Stimulated activated CD4-positive, alpha-beta T cell treated with anti-CD3 and anti-CD28 coated beads, Interleukin-15, amount 100 ng/mL, for 1 hour (primary cell): ENCODE data around the gene RNF31.
A peak's percentile ranks its signal among the peaks of the same experiment; 100 is the strongest.
"Not testable (repeated sequence)": the region's sequence is repeated elsewhere in the genome, so short reads cannot be mapped to it uniquely, and the experiment has no call there.

Experiments used
- DNase-seq, 2 donors: peaks; one replicate each; pipeline ENCODE4 v3.0.0-alpha.2; 2020; ENCODE audit warnings: low read depth in 1 of 2, low spot score in 1 of 2

Gene RNF31

DNA sequence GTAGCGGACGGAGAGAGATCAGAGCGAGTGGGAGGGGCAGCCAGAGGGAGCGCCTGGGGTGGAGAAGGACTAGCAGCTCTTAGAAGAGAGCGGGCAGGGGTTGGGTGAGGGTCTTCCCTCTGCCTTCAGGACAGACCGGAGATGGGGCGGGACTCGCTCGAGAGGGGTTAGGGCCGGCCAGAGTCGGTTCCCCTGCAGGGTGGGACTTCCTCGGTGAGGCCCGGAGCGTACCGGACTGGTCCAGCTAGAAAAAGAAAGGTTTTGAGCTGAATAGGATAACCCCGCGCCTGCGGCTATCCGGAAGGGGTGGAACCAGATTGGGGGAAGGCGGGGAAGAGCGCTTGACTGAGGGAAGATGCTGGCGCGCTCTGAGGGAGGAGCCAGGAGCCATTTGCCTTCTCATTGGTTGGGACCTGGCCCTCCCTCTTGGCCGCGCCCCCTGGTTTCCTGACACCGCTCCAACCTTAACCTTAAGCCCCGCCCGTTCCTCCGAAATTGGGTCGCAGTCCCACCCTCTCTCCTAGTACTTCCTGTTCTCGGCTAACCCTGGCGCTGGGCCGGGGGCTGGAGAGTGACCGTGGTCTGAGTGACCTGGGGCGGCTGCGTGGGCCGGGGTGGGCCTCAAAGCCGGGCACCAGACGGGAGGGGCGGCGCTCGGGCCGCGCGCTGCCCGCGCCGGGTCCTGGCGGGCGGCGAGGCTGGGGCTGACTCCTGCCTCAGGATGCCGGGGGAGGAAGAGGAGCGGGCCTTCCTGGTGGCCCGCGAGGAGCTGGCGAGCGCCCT, at the start of gene RNF31:
Gene RNF31, plus strand, starts transcription at position 521 of the 783 bp plus-strand sequence. Its CDS starts 201 bp downstream, at position 722.
- DNase-seq = peak; percentile 91 to 94

GRCh38 chr14:24098229-24098926, 48.9 kb upstream of the RNF31 start:
- DNase-seq = no peak

DNA sequence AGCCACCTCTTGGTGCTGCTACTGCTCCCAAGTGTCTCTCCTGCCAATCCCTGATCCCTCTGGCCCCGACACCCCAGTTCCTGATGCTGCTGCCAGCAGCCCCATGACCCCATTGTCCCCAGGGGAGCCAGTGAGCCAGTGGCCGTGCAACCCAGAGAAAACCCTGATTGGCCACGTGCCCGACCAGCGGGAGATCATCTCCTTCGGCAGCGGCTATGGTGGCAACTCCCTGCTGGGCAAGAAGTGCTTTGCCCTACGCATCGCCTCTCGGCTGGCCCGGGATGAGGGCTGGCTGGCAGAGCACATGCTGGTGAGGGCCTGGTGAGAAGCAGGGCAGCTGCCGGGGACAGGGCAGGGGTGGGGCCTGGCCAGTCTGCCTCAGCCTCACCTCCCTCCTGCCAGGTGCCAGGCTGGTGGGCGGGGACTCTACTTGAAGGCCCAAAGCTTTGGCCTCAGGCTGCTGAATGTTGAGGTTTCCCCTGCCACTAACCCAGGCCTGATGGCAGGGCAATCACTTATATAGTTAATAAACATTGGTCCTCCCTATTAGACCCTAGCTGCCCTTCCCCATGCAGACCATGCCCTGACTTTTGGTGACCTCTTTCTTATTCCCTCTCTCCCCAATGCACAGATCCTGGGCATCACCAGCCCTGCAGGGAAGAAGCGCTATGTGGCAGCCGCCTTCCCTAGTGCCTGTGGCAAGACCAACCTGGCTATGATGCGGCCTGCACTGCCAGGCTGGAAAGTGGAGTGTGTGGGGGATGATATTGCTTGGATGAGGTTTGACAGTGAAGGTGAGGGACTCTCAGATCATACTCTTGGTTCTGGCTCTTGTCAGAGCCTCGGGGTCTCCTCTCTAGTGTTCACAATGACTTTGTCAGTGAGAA, 48.1 kb upstream of the RNF31 start:
- no peak for DNase-seq

DNA sequence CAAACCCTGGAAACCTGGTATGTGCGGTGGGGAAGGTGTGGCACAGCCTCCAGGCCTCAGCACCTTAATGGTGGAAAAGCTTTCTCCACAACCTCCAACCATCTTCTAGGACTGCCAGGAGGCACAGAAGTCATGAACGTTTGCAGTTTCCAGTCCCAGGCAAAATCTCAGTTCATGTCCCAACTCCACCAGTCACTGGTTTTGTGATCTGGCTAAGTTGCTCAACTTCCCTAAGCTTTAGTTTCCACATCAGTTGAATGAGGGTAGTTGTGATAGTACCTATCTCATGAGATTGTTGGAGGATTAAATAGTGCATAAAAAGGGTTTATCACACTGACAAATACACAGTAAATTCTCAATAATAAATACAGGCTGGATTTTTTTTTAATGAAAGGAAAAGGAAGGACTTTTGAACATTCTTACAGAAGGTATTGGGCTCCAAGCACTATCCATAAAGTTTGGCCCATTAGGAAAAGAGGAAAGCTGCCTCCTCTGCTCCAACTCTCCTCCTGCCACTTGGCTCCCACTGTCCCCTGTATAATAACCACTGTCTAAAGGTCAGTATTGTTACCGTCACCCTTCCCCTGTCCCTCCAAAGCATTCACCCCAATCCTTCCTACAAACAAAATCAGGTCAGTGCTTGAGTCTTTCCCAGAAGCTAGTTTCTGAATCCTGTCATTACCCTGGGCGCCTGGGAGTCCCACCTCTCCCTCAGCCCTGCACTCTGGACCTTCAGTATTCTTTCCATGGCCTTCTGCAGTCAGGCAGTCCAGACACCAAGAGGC, 46.9 kb upstream of the RNF31 start:
- DNase-seq = no peak

DNA sequence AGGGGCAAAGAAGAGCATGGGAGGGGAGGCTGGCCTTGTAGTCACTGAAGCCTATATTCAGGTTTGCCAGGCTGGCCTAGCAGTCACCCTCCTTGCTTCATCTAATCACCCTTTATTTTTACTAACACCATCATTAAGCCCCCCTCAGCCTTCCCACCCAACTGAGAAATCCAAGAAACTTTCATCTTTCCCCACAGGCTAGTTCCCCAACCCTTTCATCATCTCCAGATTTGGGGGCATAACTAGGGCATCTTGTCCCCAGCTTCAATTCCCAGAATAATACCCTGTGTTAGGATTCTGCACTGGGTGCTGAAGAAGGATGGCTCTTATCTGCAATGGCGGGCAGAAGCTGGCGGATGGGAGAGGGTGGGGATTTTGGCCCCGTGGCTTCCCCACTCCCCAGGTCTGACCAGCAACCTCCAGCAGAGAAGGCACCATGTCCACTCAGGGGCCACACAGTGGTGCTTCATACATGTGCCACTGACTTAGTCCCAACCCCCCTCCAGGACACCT, 46.3 kb upstream of the RNF31 start:
- DNase-seq = no peak

GRCh38 chr14:24102357-24103048, 44.8 kb upstream of the RNF31 start:
- no peak for DNase-seq

DNA sequence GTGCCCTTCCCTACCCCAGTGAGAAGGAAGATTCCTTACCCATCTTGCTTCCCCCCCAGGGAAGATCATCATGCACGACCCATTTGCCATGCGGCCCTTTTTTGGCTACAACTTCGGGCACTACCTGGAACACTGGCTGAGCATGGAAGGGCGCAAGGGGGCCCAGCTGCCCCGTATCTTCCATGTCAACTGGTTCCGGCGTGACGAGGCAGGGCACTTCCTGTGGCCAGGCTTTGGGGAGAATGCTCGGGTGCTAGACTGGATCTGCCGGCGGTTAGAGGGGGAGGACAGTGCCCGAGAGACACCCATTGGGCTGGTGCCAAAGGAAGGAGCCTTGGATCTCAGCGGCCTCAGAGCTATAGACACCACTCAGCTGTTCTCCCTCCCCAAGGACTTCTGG, 43.8 kb upstream of the RNF31 start:
- no peak for DNase-seq

- not testable (repeated sequence) for DNase-seq
Measured at GRCh38 chr14:24105609-24106239, 41.6 kb upstream of the RNF31 start.

DNA sequence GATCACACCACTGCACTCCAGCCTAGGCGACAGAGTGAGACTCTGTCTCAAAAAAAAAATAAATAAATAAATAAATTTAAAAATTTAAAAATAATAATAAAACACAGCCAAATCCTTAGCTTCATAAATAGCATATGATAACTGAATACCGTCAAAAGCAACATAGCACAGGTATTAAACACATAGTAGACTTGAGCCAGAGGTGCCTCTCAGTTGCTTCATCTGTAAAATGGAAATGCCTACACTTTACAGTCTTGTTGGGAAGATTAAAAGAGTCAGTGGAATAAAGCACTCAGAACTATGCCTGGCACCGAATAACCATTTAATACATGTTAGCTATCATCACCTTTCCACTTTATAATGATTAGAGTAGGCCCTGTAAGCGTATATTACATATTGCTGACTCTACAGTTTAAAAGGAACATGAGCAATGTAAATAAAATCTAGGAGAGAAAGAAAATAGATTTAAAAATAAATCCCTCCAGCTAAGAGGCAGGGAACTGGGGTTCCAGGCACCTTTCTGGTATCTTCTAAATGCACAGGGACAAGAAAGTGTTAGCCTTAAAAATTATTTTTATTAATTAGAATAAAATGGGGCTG, 40.5 kb upstream of the RNF31 start:
- no peak for DNase-seq

DNA sequence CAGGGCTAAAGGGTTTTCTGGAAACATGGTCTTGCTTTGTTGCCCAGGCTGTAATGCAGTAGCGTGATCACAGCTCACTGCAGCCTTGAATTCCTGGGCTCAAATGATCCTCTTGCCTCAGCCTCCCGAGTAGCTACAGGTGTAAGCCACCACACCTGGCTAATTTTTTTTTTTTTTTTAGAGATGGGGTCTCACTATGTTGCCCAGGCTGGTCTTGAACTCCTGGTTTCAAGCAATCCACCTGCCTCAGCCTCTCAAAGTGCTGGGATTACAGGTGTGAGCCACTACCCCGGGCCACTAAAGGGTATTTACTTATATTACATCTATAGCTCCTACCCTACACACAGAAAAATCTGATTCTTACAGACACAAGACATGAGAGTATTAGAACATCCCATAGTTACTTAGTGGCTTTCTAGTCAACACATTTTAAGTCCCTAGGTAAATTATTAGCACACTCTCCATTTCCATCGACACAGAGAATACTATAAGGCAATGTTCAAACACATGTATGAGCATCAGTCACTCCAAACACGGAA, 38.9 kb upstream of the RNF31 start:
- no peak for DNase-seq

GRCh38 chr14:24110060-24110459, 37.2 kb upstream of the RNF31 start:
- DNase-seq = no peak

GRCh38 chr14:24110523-24110922, 36.8 kb upstream of the RNF31 start:
- no peak for DNase-seq

DNA sequence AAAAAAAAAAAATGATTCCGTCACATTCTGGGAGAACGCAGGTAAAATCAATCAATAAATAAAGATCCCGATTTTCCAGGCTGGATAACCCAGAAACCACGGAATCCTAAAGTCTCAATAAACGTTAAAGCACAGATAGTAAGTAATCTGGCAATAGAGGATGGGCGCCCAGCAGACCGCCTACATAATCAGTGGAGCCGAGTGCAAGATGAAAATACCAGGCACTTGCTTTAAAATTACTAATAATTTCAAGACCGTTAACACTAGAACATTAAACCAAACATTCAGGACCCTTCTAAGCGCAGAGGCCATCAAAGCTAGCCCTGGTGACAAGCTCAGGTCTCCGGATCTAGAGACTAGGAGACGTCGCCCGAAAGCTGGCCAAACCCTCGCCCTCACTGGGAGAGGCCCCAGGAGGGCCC, 33.9 kb upstream of the RNF31 start:
- no peak for DNase-seq

DNA sequence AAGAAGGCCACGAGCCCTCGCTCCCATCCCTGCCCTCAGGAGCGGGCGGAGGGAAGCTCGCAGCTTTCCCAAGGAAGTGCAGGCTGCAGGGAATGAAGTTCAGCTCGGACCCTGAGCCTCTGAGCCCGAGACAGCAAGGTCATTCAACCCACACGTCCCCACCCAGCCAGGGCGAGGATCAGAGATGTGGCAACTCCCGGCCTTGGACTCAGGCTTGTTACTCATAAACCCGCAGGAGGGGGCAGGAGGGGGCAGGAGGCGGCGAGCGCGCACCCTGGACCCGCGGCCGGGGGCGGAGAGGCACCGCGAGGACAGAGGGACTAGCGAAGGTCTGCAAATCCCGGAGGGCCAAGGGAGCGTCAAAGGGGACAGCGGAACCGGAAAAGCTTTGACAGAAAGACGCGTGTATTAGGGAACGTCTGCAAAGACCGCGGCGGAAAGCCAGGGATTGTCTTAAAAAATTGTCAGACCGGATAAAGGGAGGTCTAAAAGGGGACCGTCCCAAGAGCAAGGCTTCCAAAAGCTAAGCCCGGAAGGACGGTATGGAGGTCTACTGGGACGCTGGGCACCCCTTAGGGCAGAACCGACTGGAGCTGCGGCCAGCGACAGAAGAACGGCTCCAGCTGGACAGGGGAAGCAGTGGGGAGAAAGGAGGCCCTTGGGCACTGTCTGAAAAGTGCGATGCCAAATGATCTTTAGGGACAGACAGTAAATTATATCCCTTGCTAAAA, 33.3 kb upstream of the RNF31 start:
- DNase-seq = peak; percentile 46 to 55

DNA sequence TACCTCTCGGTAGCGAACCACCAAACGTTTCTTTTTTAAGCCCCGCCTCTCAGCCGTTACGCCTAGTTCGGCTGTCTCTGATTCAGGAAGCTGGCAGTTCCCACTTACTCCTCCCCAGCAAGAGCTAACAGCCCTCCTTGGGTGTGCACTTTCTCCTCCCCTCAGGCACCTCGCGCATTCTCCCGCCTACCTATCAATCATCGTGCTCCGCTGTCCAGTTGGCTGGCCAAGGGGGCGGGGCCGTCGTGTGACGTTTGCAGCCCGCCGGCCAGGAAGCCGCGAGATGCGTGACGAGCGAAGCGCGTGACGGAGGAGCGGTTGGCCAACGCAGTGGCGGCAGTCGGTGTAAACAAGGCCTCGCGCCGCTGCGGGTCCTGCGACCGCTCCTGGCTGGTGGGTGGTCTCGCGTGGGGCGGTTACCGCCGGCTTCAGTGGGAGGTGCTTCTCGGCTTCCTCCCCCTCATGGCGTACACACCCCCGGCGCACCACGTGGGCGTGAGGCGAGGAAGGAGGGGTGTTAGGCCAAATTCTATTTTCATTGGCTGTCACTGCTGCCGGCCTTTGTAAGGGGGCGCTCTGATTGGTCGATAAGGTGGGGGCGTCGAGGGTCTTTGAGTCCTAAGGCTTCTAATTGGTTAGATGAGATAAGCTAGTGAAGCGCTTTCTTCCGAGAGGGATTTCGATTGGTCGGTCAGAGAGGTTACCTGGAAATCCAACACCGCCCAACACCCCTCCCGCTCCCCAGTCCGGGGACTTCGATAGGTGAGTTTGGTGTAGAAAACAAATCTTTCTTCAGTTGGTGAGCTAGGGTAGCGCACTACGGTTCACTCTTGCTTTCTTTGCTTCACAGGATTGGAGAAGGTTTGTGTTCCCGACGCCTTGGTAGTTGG, 32.5 kb upstream of the RNF31 start, which contains the start of the genes DCAF11 and NRL:
Gene DCAF11, plus strand, starts transcription at position 246 of the 890 bp plus-strand sequence. CDS start 818 bp downstream, outside the sequence.
Gene NRL, minus strand, starts transcription at position 418 of the 890 bp plus-strand sequence. CDS start 32,101 bp downstream, outside the sequence.
- DNase-seq = peak; percentile 95 to 96

- DNase-seq = no peak
Measured at GRCh38 chr14:24115422-24116127, 31.7 kb upstream of the RNF31 start.
